H54 (cell line): ENCODE results near the gene FAM237A.

Source experiments
- DNase-seq: peaks from one replicate; pipeline ENCODE4 v3.0.0; 2011; ENCODE audit warnings: low spot score, mixed read lengths; ENCODE audit not compliant: insufficient read length
- FAIRE-seq: peaks from 3 replicates; lab custom pipeline; 2011; peaks lifted over from hg19 to GRCh38; lab: Jason Lieb, UNC
- POLR2A ChIP-seq: IDR thresholded peaks from 2 replicates; pipeline ENCODE4 v1.6.1; 2011; ENCODE audit warnings: low read depth, mild to moderate bottlenecking, low read length

Gene FAM237A

GRCh38 chr2:206642075-206643025 lies at the start of gene FAM237A:
Gene FAM237A (plus strand): TSS chr2:206642487. CDS start chr2:206644237, 1,750 bp downstream.
- DNase-seq, result peak; percentile 6
- no peak for TF ChIP-seq POLR2A
- FAIRE-seq, result no peak

- TF ChIP-seq POLR2A, result no peak
- DNase-seq, result no peak
- no peak for FAIRE-seq
Observed at GRCh38 chr2:206597717-206598218, 44.5 kb upstream of the FAM237A start.

GRCh38 chr2:206603243-206603642 lies 39.0 kb upstream of the FAM237A start:
- TF ChIP-seq POLR2A, result no peak
- no peak for FAIRE-seq

GRCh38 chr2:206610451-206610850 lies 31.8 kb upstream of the FAM237A start:
- TF ChIP-seq POLR2A, result no peak
- DNase-seq, result no peak
- FAIRE-seq, result peak; percentile 11

More at GRCh38 chr2:206603243-206603642, 39.0 kb upstream of the FAM237A start:
- DNase-seq, result no peak

- no peak for FAIRE-seq
- no peak for TF ChIP-seq POLR2A
- DNase-seq, result no peak
Observed at GRCh38 chr2:206611191-206611590, 31.1 kb upstream of the FAM237A start.

GRCh38 chr2:206611736-206612135 lies 30.6 kb upstream of the FAM237A start:
- FAIRE-seq, result no peak
- no peak for TF ChIP-seq POLR2A
- DNase-seq, result no peak

GRCh38 chr2:206614811-206615210 lies 27.5 kb upstream of the FAM237A start:
- DNase-seq, result peak; percentile 60
- peak; percentile 39; the same call in 1 of the 2 replicates for TF ChIP-seq POLR2A
- FAIRE-seq, result peak; percentile 98

GRCh38 chr2:206615417-206616089 lies 26.7 kb upstream of the FAM237A start:
- no peak for FAIRE-seq
- no peak for DNase-seq
- no peak for TF ChIP-seq POLR2A

- FAIRE-seq (peak; percentile 53), DNase-seq (peak; percentile 5)
Observed at GRCh38 chr2:206616151-206616550, 26.1 kb upstream of the FAM237A start.

GRCh38 chr2:206619011-206619410 lies 23.3 kb upstream of the FAM237A start:
- DNase-seq (no peak), FAIRE-seq (no peak)
- no peak for TF ChIP-seq POLR2A

More at GRCh38 chr2:206616151-206616550, 26.1 kb upstream of the FAM237A start:
- no peak for TF ChIP-seq POLR2A

GRCh38 chr2:206626108-206626507 lies 16.2 kb upstream of the FAM237A start:
- no peak for TF ChIP-seq POLR2A
- FAIRE-seq, result no peak
- no peak for DNase-seq

GRCh38 chr2:206627632-206628031 lies 14.7 kb upstream of the FAM237A start:
- FAIRE-seq, result no peak
- no peak for DNase-seq
- TF ChIP-seq POLR2A, result no peak

- FAIRE-seq, result no peak
- DNase-seq, result no peak
- no peak for TF ChIP-seq POLR2A
Observed at GRCh38 chr2:206631340-206631739, 10.9 kb upstream of the FAM237A start.

GRCh38 chr2:206635015-206635414 lies 7.3 kb upstream of the FAM237A start:
- TF ChIP-seq POLR2A, result no peak
- DNase-seq, result no peak
- FAIRE-seq, result no peak
